DOHH2 (cell line): ENCODE results near the gene GLDC.

Experiments used
- H3F3A ChIP-seq: fragments of 200-600 bp; sonication (generic), shearing (Covaris generic); 2 replicates; pipeline ENCODE4 v1.6.0; 2016; ENCODE audit warnings: antibody characterized with exemption, mild to moderate bottlenecking; ENCODE audit not compliant: control insufficient read depth, insufficient read depth
- H3K27ac ChIP-seq: fragments of 200-600 bp; sonication (generic); 2 replicates; pipeline ENCODE4 v1.5.1; 2014; ENCODE audit warnings: low read depth, mild to moderate bottlenecking, low read length, moderate library complexity
- H3K27me3 ChIP-seq: fragments of 200-600 bp; sonication (generic); 2 replicates; pipeline ENCODE4 v1.6.1; 2014; ENCODE audit warnings: mild to moderate bottlenecking, low read length, mixed read lengths; ENCODE audit not compliant: control insufficient read depth
- H3K36me3 ChIP-seq: fragments of 200-600 bp; sonication (generic); 2 replicates; pipeline ENCODE4 v1.6.1; 2014; ENCODE audit warnings: mild to moderate bottlenecking, low read length, moderate library complexity, mixed read lengths; ENCODE audit not compliant: control insufficient read depth
- H3K4me1 ChIP-seq: fragments of 200-600 bp; sonication (generic); 2 replicates; pipeline ENCODE4 v1.6.1; 2014; ENCODE audit warnings: mild to moderate bottlenecking, low read length, mixed read lengths; ENCODE audit not compliant: control insufficient read depth
- H3K4me2 ChIP-seq: fragments of 200-600 bp; sonication (generic); 2 replicates; pipeline ENCODE4 v1.6.0; 2014; ENCODE audit warnings: mild to moderate bottlenecking, low read length, moderate library complexity
- H3K4me3 ChIP-seq: fragments of 200-600 bp; sonication (generic); 2 replicates; pipeline ENCODE4 v1.5.1; 2014; ENCODE audit warnings: mild to moderate bottlenecking, low read length, mixed read lengths
- H3K79me2 ChIP-seq: fragments of 200-600 bp; sonication (generic); 2 replicates; pipeline ENCODE4 v1.6.1; 2014; ENCODE audit warnings: mild to moderate bottlenecking, low read length, mixed read lengths; ENCODE audit not compliant: control insufficient read depth
- H3K9me2 ChIP-seq: fragments of 200-600 bp; sonication (generic); replicated peaks from 2 replicates; pipeline ENCODE4 v1.6.1; 2014; ENCODE audit warnings: mild to moderate bottlenecking, low read length, mixed read lengths; ENCODE audit not compliant: control insufficient read depth
- H3K9me3 ChIP-seq: fragments of 200-600 bp; sonication (generic); 2 replicates; pipeline ENCODE4 v1.6.1; 2014; ENCODE audit warnings: antibody characterized with exemption, low read length, mixed read lengths; ENCODE audit not compliant: control insufficient read depth, insufficient read depth
- H4K20me1 ChIP-seq: fragments of 200-600 bp; sonication (generic); 2 replicates; pipeline ENCODE4 v1.6.0; 2014; ENCODE audit warnings: low read depth, mild to moderate bottlenecking, antibody characterized with exemption, low read length, moderate library complexity; ENCODE audit not compliant: control insufficient read depth, insufficient read depth
- CTCF ChIP-seq: fragments of 200-600 bp; sonication (generic); IDR thresholded peaks from one replicate; pipeline ENCODE4 v1.5.1; 2014; ENCODE audit warnings: antibody characterized with exemption, mild to moderate bottlenecking, low read depth, low read length; ENCODE audit not compliant: poor library complexity, severe bottlenecking
- EZH2phosphoT487 ChIP-seq: fragments of 200-600 bp; sonication (generic); IDR thresholded peaks from 2 replicates; pipeline ENCODE4 v1.6.1; 2017; ENCODE audit warnings: borderline replicate concordance, mild to moderate bottlenecking, antibody characterized with exemption, low read length, moderate library complexity, mixed read lengths

The GLDC gene

DNA sequence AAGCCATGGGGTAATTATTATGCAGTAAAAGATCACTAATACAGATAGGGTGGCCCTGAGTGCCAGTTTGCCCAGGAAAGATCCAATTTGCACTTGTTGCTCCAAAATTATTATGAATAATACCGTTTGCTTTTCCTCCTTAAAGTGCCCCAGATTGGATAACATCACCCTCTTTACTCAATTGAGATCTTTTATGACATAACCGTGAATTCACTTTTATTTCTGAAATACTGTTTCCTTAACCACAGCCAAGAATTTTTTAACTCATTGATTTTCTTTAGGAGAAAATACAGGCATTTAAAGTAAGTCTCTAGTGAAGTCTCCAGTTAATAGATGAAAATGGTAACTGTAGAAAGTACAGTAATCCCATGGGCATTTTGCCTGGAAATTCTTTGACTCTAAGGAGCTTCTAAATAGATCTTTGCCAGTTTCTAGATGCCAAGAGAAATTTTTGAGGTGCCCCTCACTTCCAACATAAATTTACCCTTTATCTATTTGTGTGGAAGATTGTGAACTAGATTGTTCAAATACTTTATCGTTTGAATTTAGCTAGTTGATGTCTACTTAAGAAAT, 133.4 kb downstream of the GLDC start:
- no peaks in the 10 kb centered on the region for H4K20me1 ChIP-seq
- peaks cover 30% of the 10 kb centered on the region for H3K36me3 ChIP-seq
- H3K27me3 ChIP-seq: no peaks in the 10 kb centered on the region
- H3K9me3 ChIP-seq: no peaks in the 10 kb centered on the region
- no peak overlapping the region for H3K4me2 ChIP-seq
- no peak for TF ChIP-seq EZH2phosphoT487
- TF ChIP-seq CTCF: no peak
- no peaks in the 10 kb centered on the region for H3K79me2 ChIP-seq
- H3F3A ChIP-seq: peaks cover 4% of the 10 kb centered on the region; the same call in 1 of the 2 replicates
- H3K27ac ChIP-seq: no peak overlapping the region
- no peaks in the 10 kb centered on the region for H3K9me2 ChIP-seq
- H3K4me3 ChIP-seq: no peak overlapping the region
- no peaks in the 10 kb centered on the region for H3K4me1 ChIP-seq

DNA sequence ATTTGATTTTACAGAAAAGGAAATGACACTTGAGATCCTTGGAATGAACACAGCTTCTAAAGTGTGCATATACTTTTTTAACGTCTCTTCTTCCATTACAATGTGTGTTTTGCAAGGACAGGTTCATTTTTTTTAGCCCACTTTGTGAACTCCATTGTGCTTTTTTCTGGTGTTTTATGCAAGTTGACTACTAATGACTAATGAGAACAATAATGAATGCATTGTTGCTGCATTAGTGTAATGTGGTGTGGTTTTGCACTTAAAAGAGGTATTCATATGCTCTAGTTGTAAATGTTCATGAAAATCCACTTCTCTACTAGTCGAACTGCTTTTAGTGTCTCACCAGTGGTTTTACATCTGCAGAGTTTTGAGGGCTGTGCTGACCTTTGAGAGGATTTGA, 139.0 kb downstream of the GLDC start:
- H3K79me2 ChIP-seq: no peaks in the 10 kb centered on the region
- no peaks in the 10 kb centered on the region for H3K4me1 ChIP-seq
- no peak overlapping the region for H3K4me2 ChIP-seq
- no peaks in the 10 kb centered on the region for H3K9me3 ChIP-seq
- no peaks in the 10 kb centered on the region for H4K20me1 ChIP-seq
- TF ChIP-seq EZH2phosphoT487 (no peak), CTCF (no peak)
- H3K9me2 ChIP-seq: no peaks in the 10 kb centered on the region
- no peak overlapping the region for H3K27ac ChIP-seq
- no peaks in the 10 kb centered on the region for H3K27me3 ChIP-seq
- peaks cover 2% of the 10 kb centered on the region; the same call in 1 of the 2 replicates for H3F3A ChIP-seq
- H3K36me3 ChIP-seq: peaks cover 76% of the 10 kb centered on the region
- no peak overlapping the region for H3K4me3 ChIP-seq

GRCh38 chr9:6502399-6502798, 143.1 kb downstream of the GLDC start:
- Histone ChIP-seq H3K4me1 (no peaks in the 10 kb centered on the region), H4K20me1 (no peaks in the 10 kb centered on the region), H3F3A (peaks cover 2% of the 10 kb centered on the region; the same call in 1 of the 2 replicates), H3K36me3 (peaks cover 89% of the 10 kb centered on the region), H3K9me3 (no peaks in the 10 kb centered on the region), H3K4me2 (no peak overlapping the region), H3K27me3 (no peaks in the 10 kb centered on the region), H3K79me2 (no peaks in the 10 kb centered on the region), H3K9me2 (no peaks in the 10 kb centered on the region), H3K4me3 (no peak overlapping the region), H3K27ac (no peak overlapping the region)
- no peak for TF ChIP-seq EZH2phosphoT487
- TF ChIP-seq CTCF: no peak
